ENCODE measurements around the gene ARL2BP. TPM values are rescaled to one million over a fixed set of nuclear protein-coding genes. Genes with fewer than 3 reads are reported as not detected.
A peak's percentile ranks its signal among the peaks of the same experiment; 100 is the strongest.

ARL2BP gene
- total and polyA plus RNA-seq, 2 of the 13 experiments (the other 11 are each of a cell fraction or from before 2014, with no cell fraction given) = 64.3 to 67.6 TPM

DNA sequence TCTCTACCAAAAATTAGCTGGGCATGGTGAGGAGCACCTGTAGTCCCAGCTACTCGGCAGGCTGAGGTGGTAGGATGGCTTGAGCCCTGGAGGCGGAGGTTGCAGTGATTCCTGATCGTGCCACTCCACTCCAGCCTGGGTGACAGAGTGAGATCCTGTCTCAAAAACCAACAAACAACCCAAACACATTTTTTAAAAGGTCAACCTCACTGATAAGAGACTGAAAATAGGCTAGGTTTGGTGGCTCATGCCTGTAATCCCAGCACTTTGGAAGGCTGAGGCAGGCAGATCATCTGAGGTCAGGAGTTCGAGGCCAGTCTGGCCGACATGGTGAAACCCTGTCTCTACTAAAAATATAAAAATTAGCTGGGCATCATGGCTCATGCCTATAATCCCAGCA lies 30.9 kb downstream of the ARL2BP start (continued):
- TF ChIP-seq, protein P1, sequence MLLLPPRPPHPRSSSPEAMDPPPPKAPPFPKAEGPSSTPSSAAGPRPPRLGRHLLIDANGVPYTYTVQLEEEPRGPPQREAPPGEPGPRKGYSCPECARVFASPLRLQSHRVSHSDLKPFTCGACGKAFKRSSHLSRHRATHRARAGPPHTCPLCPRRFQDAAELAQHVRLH (CRISPR knock-in tag; IDR thresholded peaks at IDR 0.05; ENCODE audit: borderline replicate concordance, low read depth) = peak; percentile 29; the same call in 1 of the 2 replicates

DNA sequence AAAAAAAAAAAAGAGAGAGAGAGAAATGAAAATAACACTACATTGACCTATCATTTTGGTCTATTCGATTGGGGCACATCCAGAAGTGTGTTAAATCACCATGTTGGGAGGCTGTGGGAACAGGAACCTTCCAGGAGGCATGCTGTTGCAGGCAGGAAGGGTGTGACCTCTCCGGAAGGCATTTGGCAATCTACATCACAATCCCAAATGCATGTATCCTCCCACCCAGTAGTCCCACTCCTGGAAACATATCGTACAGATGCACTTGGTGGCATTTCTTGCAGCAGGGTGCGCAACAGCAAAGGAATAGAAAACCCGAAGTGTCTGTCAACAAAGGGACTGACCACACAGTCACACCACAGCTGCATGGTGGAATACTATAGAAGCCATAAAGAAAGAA lies 31.5 kb downstream of the ARL2BP start:
- H3K9me3 ChIP-seq (ENCODE audit: low read length) = no peaks in the 10 kb centered on the region
- TF ChIP-seq ARNTL (CRISPR knock-in tag; IDR thresholded peaks at IDR 0.05) (no peak), ASH2L (IDR thresholded peaks at IDR 0.05; ENCODE audit: insufficient read length, low read depth, low read length) (no peak), FOXA1 (IDR thresholded peaks at IDR 0.05) (no peak), FOXA1 (CRISPR knock-in tag; IDR thresholded peaks at IDR 0.05) (peak; percentile 16; the same call in 1 of the 2 replicates)
- WGBS (ENCODE audit: low lambda C conversion rate) = 84% methylated on average over 5 of the region's 5 CpGs
- DNase-seq (ENCODE audit: low spot score) (no peak), FAIRE-seq (no peak), ATAC-seq (no peak)
- no TSS peak for BruUV-seq (replicated peaks)
- no peak overlapping the region for H3K27ac ChIP-seq (ENCODE audit: extremely low read length, insufficient read depth, low read length)
- H2AFZ ChIP-seq (ENCODE audit: low read length) = no peak overlapping the region
- H3K4me1 ChIP-seq (ENCODE audit: insufficient read depth, low read length) = peaks cover 100% of the 10 kb centered on the region
- H4K20me1 ChIP-seq (ENCODE audit: insufficient read depth, low read length) = peaks cover 7% of the 10 kb centered on the region; the same call in 1 of the 2 replicates
- POLR2A ChIA-PET = no interaction called here
- H3K79me2 ChIP-seq (ENCODE audit: insufficient read depth, low read length) = peaks cover 52% of the 10 kb centered on the region
- H3K4me3 ChIP-seq (replicated peaks in 1 of 3; ENCODE audit: insufficient read depth in 1 of 3, low read depth in 2 of 3, low read length in 3 of 3) = no peak overlapping the region
- no peak overlapping the region for H3K4me2 ChIP-seq (ENCODE audit: low read depth, low read length)
- in situ Hi-C loops (cut with HindIII; ENCODE audit: extremely low pct_ligation_motif_present, low pct_unique_long_range_greater_than_20kb) (no loop called here), intact Hi-C loops (cut with micrococcal nuclease; ENCODE audit: unreplicated experiment) (no loop called here)
- no peaks in the 10 kb centered on the region for H3K27me3 ChIP-seq (ENCODE audit: control insufficient read depth in 1 of 2, insufficient read depth in 2 of 2, low read length in 2 of 2)
- CTCF ChIA-PET (ENCODE audit: low intra/inter-chr PET ratio, low total read pairs) = no interaction called here
- H3K9ac ChIP-seq (ENCODE audit: insufficient read depth, low read depth, low read length) = no peak overlapping the region
- peaks cover 3 to 7% of the 10 kb centered on the region in 2 experiments; a peak in 1 of 5 replicates for H3K36me3 ChIP-seq (replicated peaks in 1 of 2; ENCODE audit: control insufficient read depth in 1 of 2, insufficient read depth in 2 of 2, low read length in 2 of 2)

DNA sequence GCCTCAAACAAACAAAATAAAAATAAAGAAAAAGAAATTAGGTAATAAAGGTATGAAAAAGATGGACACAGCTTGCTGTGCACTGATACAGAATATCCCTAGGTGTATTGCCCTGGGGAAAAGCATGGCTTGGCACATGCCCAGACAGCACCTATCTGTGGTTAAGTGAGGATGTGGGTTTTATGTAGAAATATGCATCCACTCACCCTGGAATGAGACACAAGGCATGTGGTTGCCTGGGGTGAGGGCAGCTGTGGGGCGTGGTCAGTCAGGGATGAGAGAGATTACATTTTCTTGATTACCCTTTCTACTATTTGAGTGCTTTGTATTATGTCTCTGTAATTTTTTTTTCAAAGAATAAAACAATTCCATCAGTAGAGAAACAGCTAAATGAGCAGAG lies 32.5 kb downstream of the ARL2BP start:
- Histone ChIP-seq H3K36me3 (replicated peaks in 1 of 2; ENCODE audit: control insufficient read depth in 1 of 2, insufficient read depth in 2 of 2, low read length in 2 of 2) (peaks cover 0 to 7% of the 10 kb centered on the region in 2 experiments; a peak in 1 of 5 replicates), H3K27ac (ENCODE audit: extremely low read length, insufficient read depth, low read length) (no peak overlapping the region), H3K9me3 (ENCODE audit: low read length) (no peaks in the 10 kb centered on the region), H2AFZ (ENCODE audit: low read length) (no peak overlapping the region), H3K27me3 (ENCODE audit: control insufficient read depth in 1 of 2, insufficient read depth in 2 of 2, low read length in 2 of 2) (no peaks in the 10 kb centered on the region), H3K4me1 (ENCODE audit: insufficient read depth, low read length) (peaks cover 100% of the 10 kb centered on the region), H3K4me3 (replicated peaks in 1 of 3; ENCODE audit: insufficient read depth in 1 of 3, low read depth in 2 of 3, low read length in 3 of 3) (no peak overlapping the region), H3K9ac (ENCODE audit: insufficient read depth, low read depth, low read length) (no peak overlapping the region), H3K4me2 (ENCODE audit: low read depth, low read length) (no peak overlapping the region), H3K79me2 (ENCODE audit: insufficient read depth, low read length) (peaks cover 57% of the 10 kb centered on the region), H4K20me1 (ENCODE audit: insufficient read depth, low read length) (0 out of 2 replicates have a peak, but pooled peaks cover 7% of the 10 kb centered on the region)
- FAIRE-seq (no peak), DNase-seq (ENCODE audit: low spot score) (no peak), ATAC-seq (no peak)
- WGBS (ENCODE audit: low lambda C conversion rate) = 96% methylated on average over 1 of the region's 1 CpG
- intact Hi-C loops (cut with micrococcal nuclease; ENCODE audit: unreplicated experiment) (no loop called here), in situ Hi-C loops (cut with HindIII; ENCODE audit: extremely low pct_ligation_motif_present, low pct_unique_long_range_greater_than_20kb) (no loop called here)
- TF ChIP-seq, protein P2, sequence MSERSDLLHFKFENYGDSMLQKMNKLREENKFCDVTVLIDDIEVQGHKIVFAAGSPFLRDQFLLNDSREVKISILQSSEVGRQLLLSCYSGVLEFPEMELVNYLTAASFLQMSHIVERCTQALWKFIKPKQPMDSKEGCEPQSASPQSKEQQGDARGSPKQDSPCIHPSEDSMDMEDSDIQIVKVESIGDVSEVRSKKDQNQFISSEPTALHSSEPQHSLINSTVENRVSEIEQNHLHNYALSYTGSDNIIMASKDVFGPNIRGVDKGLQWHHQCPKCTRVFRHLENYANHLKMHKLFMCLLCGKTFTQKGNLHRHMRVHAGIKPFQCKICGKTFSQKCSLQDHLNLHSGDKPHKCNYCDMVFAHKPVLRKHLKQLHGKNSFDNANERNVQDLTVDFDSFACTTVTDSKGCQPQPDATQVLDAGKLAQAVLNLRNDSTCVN (CRISPR knock-in tag; IDR thresholded peaks at IDR 0.05; ENCODE audit: borderline replicate concordance) = 0 out of 2 replicates have a peak, but pooled peaks have one; percentile 16
- TF ChIP-seq TBX2 (CRISPR knock-in tag; IDR thresholded peaks at IDR 0.05; ENCODE audit: borderline replicate concordance) = no peak
- ChIA-PET CTCF (ENCODE audit: low intra/inter-chr PET ratio, low total read pairs) (no interaction called here), POLR2A (interaction anchor here (3.1 kb wide), 1 partner anchor 32 kb away, joined by 20 read pairs; the partner anchor contains the start of gene ARL2BP)
- no TSS peak for BruUV-seq (replicated peaks)
